SK-N-SH (cell line): Measurements from ENCODE around the gene PRIMPOL. TPM values are rescaled to one million over a fixed set of nuclear protein-coding genes. Genes with fewer than 3 reads are reported as not detected.

Experiments
- CTCF ChIA-PET: fragments of 300-600, 350-600 bp; formaldehyde crosslinking; extraction: SDS; loops from one replicate; lab custom pipeline; 2021; lab: Yijun Ruan, JAX
- POLR2A ChIA-PET: fragments of 350-600 bp; sonication (Branson Sonifier 250); formaldehyde crosslinking; extraction: SDS; loops from one replicate; lab custom pipeline; 2020; ENCODE audit warnings: antibody characterized with exemption, inconsistent platforms; lab: Yijun Ruan, JAX
- DNase-seq: peaks from one replicate; pipeline ENCODE4 v3.0.0; 2012
- H2AFZ ChIP-seq: fragments of 200-600 bp; sonication (generic); 2 replicates; pipeline ENCODE4 v1.8.1; 2016; ENCODE audit warnings: antibody characterized with exemption, mild to moderate bottlenecking, low read depth
- H3F3A ChIP-seq: fragments of 200-600 bp; sonication (generic); replicated peaks from 2 replicates; pipeline ENCODE3; 2016; ENCODE audit warnings: antibody characterized with exemption, mild to moderate bottlenecking; ENCODE audit not compliant: insufficient read depth
- H3K27ac ChIP-seq, 2 experiments: fragments of 200-500 bp in 1 of 2; fragments of 200-600 bp in 1 of 2; sonication (Bioruptor generic) in 1 of 2; sonication (generic), shearing (Covaris generic) in 1 of 2; 2 replicates each; pipeline versions ENCODE4 v1.5.1 to v1.6.1; 2014 to 2016; ENCODE audit warnings: low read depth in 2 of 2, inconsistent platforms in 1 of 2, low read length in 1 of 2, mild to moderate bottlenecking in 1 of 2, mixed read lengths in 1 of 2
- H3K27me3 ChIP-seq: fragments of 200-600 bp; sonication (generic), shearing (Covaris generic); 2 replicates; pipeline ENCODE4 v1.6.1; 2016; ENCODE audit warnings: mixed run types; ENCODE audit not compliant: insufficient read depth
- H3K36me3 ChIP-seq, 2 experiments: fragments of 200-500 bp in 1 of 2; fragments of 200-600 bp in 1 of 2; sonication (Bioruptor generic) in 1 of 2; sonication (generic) in 1 of 2; replicated peaks in 1 of 2; 2 replicates each; pipeline versions ENCODE3 to v1.5.1; 2014 to 2016; ENCODE audit warnings: low read length in 1 of 2, mild to moderate bottlenecking in 1 of 2; ENCODE audit not compliant: insufficient read depth in 2 of 2, control insufficient read depth in 1 of 2
- H3K4me1 ChIP-seq, 2 experiments: fragments of 200-500 bp in 1 of 2; fragments of 200-600 bp in 1 of 2; sonication (Bioruptor generic) in 1 of 2; sonication (generic), shearing (Covaris generic) in 1 of 2; 2 replicates each; pipeline versions ENCODE4 v1.5.1 to v1.6.1; 2014 to 2016; ENCODE audit warnings: low read depth in 1 of 2, low read length in 1 of 2, mixed run types in 1 of 2; ENCODE audit not compliant: insufficient read depth in 2 of 2, control insufficient read depth in 1 of 2
- H3K4me2 ChIP-seq: fragments of 200-600 bp; sonication (generic), shearing (Covaris generic); 2 replicates; pipeline ENCODE4 v1.6.1; 2017; ENCODE audit warnings: mixed run types
- H3K4me3 ChIP-seq, 2 experiments: fragments of 200-500 bp in 1 of 2; fragments of 200-600 bp in 1 of 2; sonication (Bioruptor generic) in 1 of 2; sonication (generic), shearing (Covaris generic) in 1 of 2; 2 replicates each; pipeline versions ENCODE4 v1.5.1 to v1.8.1; 2014 to 2016; ENCODE audit warnings: low read depth in 2 of 2, inconsistent platforms in 1 of 2, low read length in 1 of 2, mild to moderate bottlenecking in 1 of 2, mixed read lengths in 1 of 2, moderate library complexity in 1 of 2
- H3K79me2 ChIP-seq: fragments of 200-600 bp; sonication (generic); 2 replicates; pipeline ENCODE4 v1.8.1; 2017; ENCODE audit warnings: mild to moderate bottlenecking; ENCODE audit not compliant: insufficient read depth
- H3K9ac ChIP-seq: fragments of 200-600 bp; sonication (generic); 2 replicates; pipeline ENCODE4 v1.6.1; 2017; ENCODE audit warnings: mixed run types
- H3K9me2 ChIP-seq: fragments of 200-600 bp; sonication (generic); 2 replicates; pipeline ENCODE4 v1.6.1; 2017; ENCODE audit warnings: mixed run types
- H3K9me3 ChIP-seq: fragments of 200-600 bp; sonication (generic); 2 replicates; pipeline ENCODE4 v1.6.1; 2017; ENCODE audit warnings: mixed run types, mild to moderate bottlenecking, moderate library complexity
- H4K20me1 ChIP-seq: fragments of 200-600 bp; sonication (generic); 2 replicates; pipeline ENCODE4 v1.6.1; 2017; ENCODE audit warnings: mild to moderate bottlenecking, mixed run types; ENCODE audit not compliant: insufficient read depth
- CTCF ChIP-seq: fragments of 200-600 bp; sonication (generic); IDR thresholded peaks from 2 replicates; pipeline ENCODE4 v1.6.1; 2017; ENCODE audit warnings: antibody characterized with exemption, mild to moderate bottlenecking, moderate library complexity
- JUND ChIP-seq: IDR thresholded peaks from 2 replicates; pipeline ENCODE4 v1.4.0; 2012
- MEF2A ChIP-seq: IDR thresholded peaks from 2 replicates; pipeline ENCODE4 v1.4.0; 2012; ENCODE audit warnings: low read depth, borderline replicate concordance
- MXI1 ChIP-seq: IDR thresholded peaks from 2 replicates; pipeline ENCODE4 v1.6.1; 2012; ENCODE audit warnings: mild to moderate bottlenecking, low read depth, low read length, improper control_type of control experiment
- REST ChIP-seq: IDR thresholded peaks from 2 replicates; pipeline ENCODE4 v1.6.1; 2012; ENCODE audit warnings: mild to moderate bottlenecking, low read depth, low read length, moderate library complexity
- RXRA ChIP-seq: IDR thresholded peaks from 2 replicates; pipeline ENCODE4 v1.4.0; 2012; ENCODE audit warnings: low read depth, mild to moderate bottlenecking, borderline replicate concordance
- SMC3 ChIP-seq: IDR thresholded peaks from 2 replicates; pipeline ENCODE4 v1.6.1; 2012; ENCODE audit warnings: low read depth, low read length, improper control_type of control experiment
- WGBS: methylation state at CpG from one replicate; pipeline ENCODE4 v1.1.6; 2017; ENCODE audit warnings: low lambda C conversion rate; 5-methylcytosine and 5-hydroxymethylcytosine counted together
- polyA plus RNA-seq, 3 experiments: library from polyadenylated mRNA; depleted of rRNA; stranded (reverse); fragments of >200 nt; gene quantifications; 2 replicates each; pipeline ENCODE4 v1.2.3, GENCODE V29; 2012

PRIMPOL gene
- polyA plus RNA-seq, 1 of the 3 experiments (the other 2 are of a cell fraction) = 8.0 TPM

DNA sequence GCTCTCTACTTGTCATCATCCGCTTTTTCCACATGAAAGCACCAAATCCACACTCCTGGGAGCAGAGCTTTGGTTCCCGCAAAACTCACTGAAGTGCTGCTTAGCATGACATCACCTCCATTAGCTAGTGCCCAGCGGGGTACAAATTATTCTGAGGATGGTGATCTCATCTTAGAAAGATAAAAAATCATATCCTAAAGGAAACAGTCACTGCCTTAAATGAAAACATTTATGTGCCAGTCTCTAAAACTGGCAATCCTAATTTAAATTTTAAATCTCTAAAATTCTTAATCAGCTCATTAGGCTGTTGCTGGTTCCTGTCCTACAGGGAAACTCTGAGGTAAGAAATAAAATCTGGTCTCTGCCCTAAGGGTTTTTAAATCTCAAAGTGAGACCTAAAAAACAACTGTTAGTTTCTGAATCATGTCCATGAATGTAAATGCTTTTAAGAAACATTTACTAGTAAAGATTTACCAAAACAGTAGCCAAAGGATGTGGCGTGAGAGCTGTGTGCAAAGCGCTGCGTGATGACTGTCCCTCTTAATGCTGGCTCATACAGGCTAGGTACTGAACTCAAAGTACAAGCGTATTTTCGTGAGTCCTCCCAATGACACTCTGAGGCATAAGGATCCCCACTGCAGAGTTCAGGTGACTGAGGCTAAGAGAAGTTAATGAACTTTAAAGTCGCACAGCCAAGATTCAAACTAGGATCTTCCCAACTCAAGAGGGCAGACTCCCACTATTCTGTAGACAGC, 4.8 kb upstream of the PRIMPOL start:
- DNase-seq = no peak
- H3K27ac ChIP-seq = peak overlapping the region; percentile 76
- POLR2A ChIA-PET = no interaction called here

More for the DNA sequence above, 4.8 kb upstream of the PRIMPOL start:
- CTCF ChIA-PET = no interaction called here
- TF ChIP-seq SMC3 (no peak), REST (no peak), JUND (0 out of 2 replicates have a peak, but pooled peaks have one; percentile 11), MEF2A (no peak), RXRA (no peak), MXI1 (no peak), CTCF (no peak)
- Histone ChIP-seq H3K36me3 (peaks cover 15 to 28% of the 10 kb centered on the region in 2 experiments), H3K4me2 (peak overlapping the region; percentile 40), H3K27me3 (no peaks in the 10 kb centered on the region), H3K4me1 (peaks cover 22 to 23% of the 10 kb centered on the region in 2 experiments; a peak in 3 of 4 replicates), H4K20me1 (peaks cover 31% of the 10 kb centered on the region), H3K4me3 (peak overlapping the region in 1 of 2 experiments; percentile 7; a peak in 1 of 4 replicates), H2AFZ (no peak overlapping the region), H3K9me3 (no peaks in the 10 kb centered on the region), H3K9ac (peak overlapping the region; percentile 37; the same call in 1 of the 2 replicates), H3K79me2 (peaks cover 88% of the 10 kb centered on the region), H3F3A (peaks cover 7% of the 10 kb centered on the region), H3K9me2 (no peaks in the 10 kb centered on the region)
- 65% methylated on average over 9 of the region's 9 CpGs for WGBS
